Measurements from ENCODE around the gene AKAP8.

AKAP8 gene

GRCh38 chr19:15390814-15391213, 11.2 kb upstream of the AKAP8 start:
- no peak for TF ChIP-seq EZH2phosphoT487 (IDR thresholded peaks at IDR 0.05; ENCODE audit: low read depth)
- no peak for TF ChIP-seq CTCF (IDR thresholded peaks at IDR 0.05; ENCODE audit: low read depth, low read length)
- H3K4me1 ChIP-seq (ENCODE audit: low read length): peaks cover 5% of the 10 kb centered on the region; the same call in 1 of the 2 replicates
- no peak overlapping the region for H3K4me3 ChIP-seq (ENCODE audit: low read length)
- no peak overlapping the region for H3K9ac ChIP-seq (ENCODE audit: low read length)
- peaks cover 36% of the 10 kb centered on the region for H3K36me3 ChIP-seq (replicated peaks; ENCODE audit: low read depth, low read length)
- H3K79me2 ChIP-seq (ENCODE audit: low read length): peaks cover 35% of the 10 kb centered on the region
- no peaks in the 10 kb centered on the region for H3K9me3 ChIP-seq (ENCODE audit: insufficient read depth, low read length)
- H4K20me1 ChIP-seq (ENCODE audit: insufficient read depth, low read length): peaks cover 4% of the 10 kb centered on the region
- no peak overlapping the region for H3K27ac ChIP-seq (ENCODE audit: low read length)
- no peak overlapping the region for H3K4me2 ChIP-seq (ENCODE audit: low read length)
- H2AFZ ChIP-seq (ENCODE audit: low read depth, low read length): no peak overlapping the region
- H3K27me3 ChIP-seq (ENCODE audit: low read depth, low read length): no peaks in the 10 kb centered on the region

GRCh38 chr19:15381864-15382263, 2.3 kb upstream of the AKAP8 start:
- peaks cover 18% of the 10 kb centered on the region for H3K4me1 ChIP-seq (ENCODE audit: low read length)
- H3K27ac ChIP-seq (ENCODE audit: low read length): no peak overlapping the region
- H2AFZ ChIP-seq (ENCODE audit: low read depth, low read length): no peak overlapping the region
- peaks cover 9% of the 10 kb centered on the region for H3K36me3 ChIP-seq (replicated peaks; ENCODE audit: low read depth, low read length)
- peaks cover 13% of the 10 kb centered on the region for H4K20me1 ChIP-seq (ENCODE audit: insufficient read depth, low read length)
- peaks cover 34% of the 10 kb centered on the region for H3K79me2 ChIP-seq (ENCODE audit: low read length)
- no peak overlapping the region for H3K4me2 ChIP-seq (ENCODE audit: low read length)
- H3K4me3 ChIP-seq (ENCODE audit: low read length): no peak overlapping the region
- no peak for TF ChIP-seq EZH2phosphoT487 (IDR thresholded peaks at IDR 0.05; ENCODE audit: low read depth)
- TF ChIP-seq CTCF (IDR thresholded peaks at IDR 0.05; ENCODE audit: low read depth, low read length): no peak
- no peaks in the 10 kb centered on the region for H3K27me3 ChIP-seq (ENCODE audit: low read depth, low read length)
- no peaks in the 10 kb centered on the region for H3K9me3 ChIP-seq (ENCODE audit: insufficient read depth, low read length)
- no peak overlapping the region for H3K9ac ChIP-seq (ENCODE audit: low read length)

- H3K4me3 ChIP-seq (ENCODE audit: low read length): peak overlapping the region; percentile 92; the same call in 1 of the 2 replicates
- H3K27me3 ChIP-seq (ENCODE audit: low read depth, low read length): no peaks in the 10 kb centered on the region
- H4K20me1 ChIP-seq (ENCODE audit: insufficient read depth, low read length): peaks cover 16% of the 10 kb centered on the region
- no peak overlapping the region for H3K9ac ChIP-seq (ENCODE audit: low read length)
- TF ChIP-seq EZH2phosphoT487 (IDR thresholded peaks at IDR 0.05; ENCODE audit: low read depth): no peak
- TF ChIP-seq CTCF (IDR thresholded peaks at IDR 0.05; ENCODE audit: low read depth, low read length): no peak
- no peaks in the 10 kb centered on the region for H3K9me3 ChIP-seq (ENCODE audit: insufficient read depth, low read length)
- H2AFZ ChIP-seq (ENCODE audit: low read depth, low read length): no peak overlapping the region
- peaks cover 37% of the 10 kb centered on the region for H3K79me2 ChIP-seq (ENCODE audit: low read length)
- H3K4me2 ChIP-seq (ENCODE audit: low read length): peak overlapping the region; percentile 62; the same call in 1 of the 2 replicates
- peaks cover 21% of the 10 kb centered on the region for H3K4me1 ChIP-seq (ENCODE audit: low read length)
- H3K27ac ChIP-seq (ENCODE audit: low read length): no peak overlapping the region
- H3K36me3 ChIP-seq (replicated peaks; ENCODE audit: low read depth, low read length): peaks cover 9% of the 10 kb centered on the region
These were observed 1.8 kb upstream of the AKAP8 start for GRCh38 chr19:15381429-15381828.

GRCh38 chr19:15379999-15380647, 536 bp upstream of the AKAP8 start:
- Histone ChIP-seq H4K20me1 (ENCODE audit: insufficient read depth, low read length) (peaks cover 20% of the 10 kb centered on the region), H3K4me2 (ENCODE audit: low read length) (peak overlapping the region; percentile 62), H2AFZ (ENCODE audit: low read depth, low read length) (peak overlapping the region; percentile 31; the same call in 1 of the 2 replicates), H3K27ac (ENCODE audit: low read length) (peak overlapping the region; percentile 54), H3K4me3 (ENCODE audit: low read length) (peak overlapping the region; percentile 92), H3K9me3 (ENCODE audit: insufficient read depth, low read length) (no peaks in the 10 kb centered on the region), H3K79me2 (ENCODE audit: low read length) (peaks cover 50% of the 10 kb centered on the region), H3K9ac (ENCODE audit: low read length) (peak overlapping the region; percentile 63), H3K36me3 (replicated peaks; ENCODE audit: low read depth, low read length) (peaks cover 12% of the 10 kb centered on the region), H3K4me1 (ENCODE audit: low read length) (peaks cover 21% of the 10 kb centered on the region), H3K27me3 (ENCODE audit: low read depth, low read length) (no peaks in the 10 kb centered on the region)
- TF ChIP-seq CTCF (IDR thresholded peaks at IDR 0.05; ENCODE audit: low read depth, low read length): peak; percentile 8; the same call in 1 of the 2 replicates
- TF ChIP-seq EZH2phosphoT487 (IDR thresholded peaks at IDR 0.05; ENCODE audit: low read depth): no peak
